GM23248 (cell line): ENCODE results near the gene SLC9A2.

Source experiments
- EZH2 ChIP-seq: fragments of 200-600 bp; sonication (generic); IDR thresholded peaks from 2 replicates; pipeline ENCODE4 v1.6.1; 2018; ENCODE audit warnings: antibody characterized with exemption, mild to moderate bottlenecking; ENCODE audit not compliant: insufficient read depth, poor library complexity, severe bottlenecking
- EZH2phosphoT487 ChIP-seq: fragments of 200-600 bp; sonication (generic); IDR thresholded peaks from 2 replicates; pipeline ENCODE4 v1.6.1; 2018; ENCODE audit warnings: antibody characterized with exemption, moderate library complexity, mild to moderate bottlenecking, low read depth; ENCODE audit not compliant: insufficient read depth

GRCh38 chr2:102593516-102593915 is 25.8 kb upstream of the SLC9A2 start:
- TF ChIP-seq EZH2 (no peak), EZH2phosphoT487 (no peak)
